Hematopoietic multipotent progenitor cell treated with erythropoietin and hydrocortisone succinate and interleukin-3 and kit ligand, for 17 days (in vitro differentiated cells): ENCODE measurements around the gene LRP4.

Source experiments
- DNase-seq: peaks from one replicate; pipeline ENCODE4 v3.0.0-alpha.2; 2015; ENCODE audit warnings: low spot score

Gene LRP4

GRCh38 chr11:46892838-46893237 is 25.5 kb downstream of the LRP4 start:
- no peak for DNase-seq

GRCh38 chr11:46892109-46892508 is 26.2 kb downstream of the LRP4 start:
- DNase-seq = no peak

GRCh38 chr11:46890665-46891064 is 27.7 kb downstream of the LRP4 start:
- no peak for DNase-seq

- DNase-seq = peak; percentile 67
Measured at GRCh38 chr11:46889689-46890475, 28.5 kb downstream of the LRP4 start.

- no peak for DNase-seq
Measured at GRCh38 chr11:46889251-46889650, 29.1 kb downstream of the LRP4 start.

- DNase-seq = no peak
Measured at GRCh38 chr11:46888636-46889035, 29.7 kb downstream of the LRP4 start.

- DNase-seq = no peak
Measured at GRCh38 chr11:46886211-46886610, 32.1 kb downstream of the LRP4 start.

GRCh38 chr11:46879056-46879585 is 39.2 kb downstream of the LRP4 start:
- no peak for DNase-seq

GRCh38 chr11:46877580-46877979 is 40.8 kb downstream of the LRP4 start:
- DNase-seq = no peak

- no peak for DNase-seq
Measured at GRCh38 chr11:46876471-46876870, 41.9 kb downstream of the LRP4 start.

GRCh38 chr11:46874586-46874985 is 43.8 kb downstream of the LRP4 start:
- DNase-seq = no peak

- DNase-seq = no peak
Measured at GRCh38 chr11:46868912-46869311, 49.4 kb downstream of the LRP4 start.

GRCh38 chr11:46865340-46865739 is 53.0 kb downstream of the LRP4 start:
- DNase-seq = no peak

GRCh38 chr11:46860218-46860617 is 58.1 kb downstream of the LRP4 start:
- DNase-seq = no peak

GRCh38 chr11:46858920-46859546 is 59.3 kb downstream of the LRP4 start:
- DNase-seq = no peak

- DNase-seq = no peak
Measured at GRCh38 chr11:46857666-46858065, 60.7 kb downstream of the LRP4 start.

GRCh38 chr11:46856605-46857343 is 61.6 kb downstream of the LRP4 start:
- DNase-seq = no peak

GRCh38 chr11:46855863-46856262 is 62.5 kb downstream of the LRP4 start:
- DNase-seq = no peak

- no peak for DNase-seq
Measured at GRCh38 chr11:46855167-46855566, 63.2 kb downstream of the LRP4 start.

- DNase-seq = no peak
Measured at GRCh38 chr11:46850829-46851380, 67.4 kb downstream of the LRP4 start.

GRCh38 chr11:46849631-46850030 is 68.7 kb downstream of the LRP4 start:
- DNase-seq = no peak

- no peak for DNase-seq
Measured at GRCh38 chr11:46846510-46846830, 71.9 kb downstream of the LRP4 start.
